ENCODE results near the gene MAGEA1.

Gene MAGEA1

GRCh38 chrX:153216926-153217325, 37.8 kb downstream of the MAGEA1 start:
- no peak overlapping the region for H3K4me3 ChIP-seq (ENCODE audit: low read length)
- no peak for DNase-seq (ENCODE audit: low read depth)
- TF ChIP-seq, protein P1, sequence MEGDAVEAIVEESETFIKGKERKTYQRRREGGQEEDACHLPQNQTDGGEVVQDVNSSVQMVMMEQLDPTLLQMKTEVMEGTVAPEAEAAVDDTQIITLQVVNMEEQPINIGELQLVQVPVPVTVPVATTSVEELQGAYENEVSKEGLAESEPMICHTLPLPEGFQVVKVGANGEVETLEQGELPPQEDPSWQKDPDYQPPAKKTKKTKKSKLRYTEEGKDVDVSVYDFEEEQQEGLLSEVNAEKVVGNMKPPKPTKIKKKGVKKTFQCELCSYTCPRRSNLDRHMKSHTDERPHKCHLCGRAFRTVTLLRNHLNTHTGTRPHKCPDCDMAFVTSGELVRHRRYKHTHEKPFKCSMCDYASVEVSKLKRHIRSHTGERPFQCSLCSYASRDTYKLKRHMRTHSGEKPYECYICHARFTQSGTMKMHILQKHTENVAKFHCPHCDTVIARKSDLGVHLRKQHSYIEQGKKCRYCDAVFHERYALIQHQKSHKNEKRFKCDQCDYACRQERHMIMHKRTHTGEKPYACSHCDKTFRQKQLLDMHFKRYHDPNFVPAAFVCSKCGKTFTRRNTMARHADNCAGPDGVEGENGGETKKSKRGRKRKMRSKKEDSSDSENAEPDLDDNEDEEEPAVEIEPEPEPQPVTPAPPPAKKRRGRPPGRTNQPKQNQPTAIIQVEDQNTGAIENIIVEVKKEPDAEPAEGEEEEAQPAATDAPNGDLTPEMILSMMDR (conservative IDR thresholded peaks at IDR 0.05; ENCODE audit: low read length) = no peak

GRCh38 chrX:153225438-153226098, 46.5 kb downstream of the MAGEA1 start:
- H3K4me3 ChIP-seq (ENCODE audit: low read length) = no peak overlapping the region
- DNase-seq (ENCODE audit: low read depth) = no peak
- TF ChIP-seq, protein P1 (conservative IDR thresholded peaks at IDR 0.05; ENCODE audit: low read length) = no peak

DNA sequence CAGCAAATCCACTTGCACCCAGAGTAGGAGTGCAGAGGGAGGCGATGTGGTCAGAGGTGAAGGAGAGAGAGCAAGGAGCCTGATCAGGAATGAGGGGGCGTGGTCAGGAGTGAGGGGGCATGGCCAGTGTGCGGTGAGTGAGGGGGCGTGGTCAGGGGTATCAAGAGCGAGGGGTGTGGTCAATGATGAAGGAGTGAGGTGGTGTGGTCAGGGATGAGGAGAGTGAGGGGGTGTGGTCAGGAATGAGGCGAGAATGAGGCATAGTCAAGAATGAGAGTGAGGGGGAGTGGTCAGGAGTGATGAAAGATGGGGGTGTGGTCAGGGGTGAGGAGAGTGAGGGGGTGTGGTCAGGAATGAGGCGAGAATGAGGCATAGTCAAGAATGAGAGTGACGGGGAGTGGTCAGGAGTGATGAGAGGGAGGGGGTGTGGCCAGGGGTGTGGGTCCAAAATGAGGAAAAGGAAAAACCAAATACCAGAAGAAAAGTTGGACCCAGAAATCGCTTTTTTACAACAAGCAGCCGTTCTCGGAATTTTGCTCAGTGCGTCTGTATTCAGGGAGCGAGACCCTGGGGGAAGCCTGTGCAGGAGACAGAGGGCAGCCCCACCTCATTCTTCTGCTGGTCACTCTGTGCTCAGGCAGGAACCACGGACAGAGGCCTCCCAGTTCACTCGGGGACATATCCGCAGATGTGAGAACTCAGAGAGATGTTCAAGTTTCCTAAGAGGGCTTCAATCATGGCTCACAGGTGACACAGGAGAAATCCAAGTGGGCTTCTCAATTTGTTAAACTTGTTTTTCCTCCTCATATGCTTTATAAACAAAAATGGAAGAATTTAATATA, 47.5 kb downstream of the MAGEA1 start:
- TF ChIP-seq, protein P1 (conservative IDR thresholded peaks at IDR 0.05; ENCODE audit: low read length) = no peak
- peak; percentile 4 for DNase-seq (ENCODE audit: low read depth)
- no peak overlapping the region for H3K4me3 ChIP-seq (ENCODE audit: low read length)

Measured in AG10803 (cell line).